ENCODE measurements around the gene ABCA13.

Gene ABCA13

GRCh38 chr7:48402721-48403120 lies 231.5 kb downstream of the ABCA13 start:
- no peak overlapping the region for H3K4me3 Mint-ChIP-seq
- no peaks in the 10 kb centered on the region for H3K36me3 Mint-ChIP-seq (ENCODE audit: low read depth)
- no peaks in the 10 kb centered on the region for H3K4me1 Mint-ChIP-seq (ENCODE audit: low read depth)
- H3K9me3 Mint-ChIP-seq: no peaks in the 10 kb centered on the region
- H3K27ac Mint-ChIP-seq: no peak overlapping the region
- H3K27me3 Mint-ChIP-seq: no peaks in the 10 kb centered on the region
- intact Hi-C loops (cut with micrococcal nuclease): no loop called here

- no peaks in the 10 kb centered on the region for H3K9me3 Mint-ChIP-seq
- intact Hi-C loops (cut with micrococcal nuclease): no loop called here
- no peaks in the 10 kb centered on the region for H3K27me3 Mint-ChIP-seq
- no peak overlapping the region for H3K4me3 Mint-ChIP-seq
- peaks cover 6% of the 10 kb centered on the region for H3K4me1 Mint-ChIP-seq (ENCODE audit: low read depth)
- H3K27ac Mint-ChIP-seq: no peak overlapping the region
- H3K36me3 Mint-ChIP-seq (ENCODE audit: low read depth): no peaks in the 10 kb centered on the region
Measured at GRCh38 chr7:48408731-48409130, 237.5 kb downstream of the ABCA13 start.

- Mint-ChIP-seq H3K36me3 (ENCODE audit: low read depth) (no peaks in the 10 kb centered on the region), H3K4me1 (ENCODE audit: low read depth) (peaks cover 11% of the 10 kb centered on the region), H3K27ac (no peak overlapping the region), H3K9me3 (no peaks in the 10 kb centered on the region), H3K27me3 (no peaks in the 10 kb centered on the region), H3K4me3 (no peak overlapping the region)
- intact Hi-C loops (cut with micrococcal nuclease): no loop called here
Measured at GRCh38 chr7:48411619-48412018, 240.4 kb downstream of the ABCA13 start.

DNA sequence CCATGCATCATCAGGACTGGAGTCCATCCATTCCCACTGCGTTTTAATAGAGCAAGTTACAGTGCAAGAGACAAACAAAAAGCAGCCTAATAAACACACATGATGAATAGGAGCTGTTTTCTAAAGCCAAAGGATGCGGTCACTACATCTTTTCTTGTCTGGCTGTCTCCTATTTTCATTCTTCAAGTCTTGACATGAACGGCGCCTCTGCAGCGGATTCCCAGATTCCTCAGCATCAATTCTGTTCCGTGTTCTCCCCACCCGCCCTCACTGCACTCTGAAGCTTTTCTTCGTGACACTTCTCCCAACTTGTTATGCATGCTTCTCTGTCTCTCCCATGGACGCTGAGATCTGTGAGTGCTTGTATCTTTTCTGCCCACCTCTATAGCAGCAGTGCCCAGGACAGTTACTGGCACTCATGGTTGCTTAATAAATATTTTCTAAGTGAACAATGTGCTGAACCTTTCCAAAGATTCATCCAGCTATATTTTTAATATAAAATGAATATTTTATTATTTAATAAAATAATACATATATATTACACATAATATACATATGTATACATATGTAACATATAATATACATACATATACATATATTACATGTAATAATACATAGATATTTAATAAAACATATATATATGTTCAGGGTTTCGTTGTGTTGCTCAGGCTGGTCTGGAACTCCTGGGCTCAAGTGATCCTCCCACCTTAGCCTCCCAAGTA lies 242.9 kb downstream of the ABCA13 start:
- H3K4me3 Mint-ChIP-seq: no peak overlapping the region
- intact Hi-C loops (cut with micrococcal nuclease): no loop called here
- no peaks in the 10 kb centered on the region for H3K27me3 Mint-ChIP-seq
- no peak overlapping the region for H3K27ac Mint-ChIP-seq
- H3K9me3 Mint-ChIP-seq: no peaks in the 10 kb centered on the region
- no peaks in the 10 kb centered on the region for H3K36me3 Mint-ChIP-seq (ENCODE audit: low read depth)
- peaks cover 11% of the 10 kb centered on the region for H3K4me1 Mint-ChIP-seq (ENCODE audit: low read depth)

DNA sequence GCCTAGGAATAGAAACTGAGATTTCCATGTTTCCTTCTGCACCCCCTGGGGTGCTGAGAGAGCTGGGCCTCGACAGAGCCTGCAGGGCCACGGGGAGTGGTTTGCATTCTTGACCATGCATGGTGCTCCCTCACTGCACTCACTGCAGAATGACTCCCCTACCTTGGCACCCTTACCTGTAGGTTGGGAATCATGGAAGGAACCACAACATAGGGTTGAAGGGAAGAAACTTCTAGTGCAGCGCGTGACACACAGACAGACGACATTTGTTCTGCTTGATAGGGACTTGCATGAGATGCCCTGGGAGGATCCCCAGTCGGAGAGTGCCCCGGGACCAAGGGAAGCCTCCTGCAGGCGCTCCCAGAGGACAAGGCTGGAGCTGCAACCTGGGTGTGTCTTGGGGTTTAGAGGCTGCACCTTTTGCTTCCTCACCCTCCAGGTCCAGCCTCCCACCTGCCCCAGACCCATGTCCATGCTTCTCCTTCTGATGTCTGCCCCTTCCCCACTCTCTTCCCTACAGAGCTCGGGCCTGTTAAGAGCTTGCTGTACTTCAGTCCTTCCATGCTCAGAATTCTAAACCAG lies 245.2 kb downstream of the ABCA13 start:
- peaks cover 5% of the 10 kb centered on the region for H3K4me1 Mint-ChIP-seq (ENCODE audit: low read depth)
- intact Hi-C loops (cut with micrococcal nuclease): no loop called here

GRCh38 chr7:48419401-48419800 lies 248.1 kb downstream of the ABCA13 start:
- no peak overlapping the region for H3K4me3 Mint-ChIP-seq
- H3K27me3 Mint-ChIP-seq: no peaks in the 10 kb centered on the region
- intact Hi-C loops (cut with micrococcal nuclease): no loop called here
- no peaks in the 10 kb centered on the region for H3K9me3 Mint-ChIP-seq
- no peaks in the 10 kb centered on the region for H3K36me3 Mint-ChIP-seq (ENCODE audit: low read depth)
- no peak overlapping the region for H3K27ac Mint-ChIP-seq
- H3K4me1 Mint-ChIP-seq (ENCODE audit: low read depth): peaks cover 10% of the 10 kb centered on the region

More for the DNA sequence above, 245.2 kb downstream of the ABCA13 start:
- no peaks in the 10 kb centered on the region for H3K27me3 Mint-ChIP-seq
- no peak overlapping the region for H3K4me3 Mint-ChIP-seq
- H3K9me3 Mint-ChIP-seq: no peaks in the 10 kb centered on the region
- H3K36me3 Mint-ChIP-seq (ENCODE audit: low read depth): no peaks in the 10 kb centered on the region
- H3K27ac Mint-ChIP-seq: no peak overlapping the region

GRCh38 chr7:48420206-48420605 lies 248.9 kb downstream of the ABCA13 start:
- peaks cover 10% of the 10 kb centered on the region for H3K4me1 Mint-ChIP-seq (ENCODE audit: low read depth)
- H3K4me3 Mint-ChIP-seq: no peak overlapping the region
- no peaks in the 10 kb centered on the region for H3K27me3 Mint-ChIP-seq
- intact Hi-C loops (cut with micrococcal nuclease): loop anchor here (10.0 kb wide), 1 partner anchor 745 kb away; no protein-coding TSS in a partner anchor
- no peaks in the 10 kb centered on the region for H3K36me3 Mint-ChIP-seq (ENCODE audit: low read depth)
- H3K9me3 Mint-ChIP-seq: no peaks in the 10 kb centered on the region
- no peak overlapping the region for H3K27ac Mint-ChIP-seq

- intact Hi-C loops (cut with micrococcal nuclease): loop anchor here (10.0 kb wide), 1 partner anchor 743 kb away; no protein-coding TSS in a partner anchor
- no peak overlapping the region for H3K27ac Mint-ChIP-seq
- no peak overlapping the region for H3K4me3 Mint-ChIP-seq
- H3K4me1 Mint-ChIP-seq (ENCODE audit: low read depth): peaks cover 5% of the 10 kb centered on the region
- H3K9me3 Mint-ChIP-seq: no peaks in the 10 kb centered on the region
- no peaks in the 10 kb centered on the region for H3K36me3 Mint-ChIP-seq (ENCODE audit: low read depth)
- no peaks in the 10 kb centered on the region for H3K27me3 Mint-ChIP-seq
Measured at GRCh38 chr7:48421357-48421756, 250.1 kb downstream of the ABCA13 start.

- no peaks in the 10 kb centered on the region for H3K36me3 Mint-ChIP-seq (ENCODE audit: low read depth)
- no peaks in the 10 kb centered on the region for H3K27me3 Mint-ChIP-seq
- intact Hi-C loops (cut with micrococcal nuclease): loop anchor here (10.0 kb wide), 1 partner anchor 740 kb away; no protein-coding TSS in a partner anchor
- H3K9me3 Mint-ChIP-seq: no peaks in the 10 kb centered on the region
- H3K4me3 Mint-ChIP-seq: no peak overlapping the region
- no peak overlapping the region for H3K27ac Mint-ChIP-seq
- peaks cover 5% of the 10 kb centered on the region for H3K4me1 Mint-ChIP-seq (ENCODE audit: low read depth)
Measured at GRCh38 chr7:48424731-48425130, 253.5 kb downstream of the ABCA13 start.

GRCh38 chr7:48426331-48426965 lies 255.2 kb downstream of the ABCA13 start:
- Mint-ChIP-seq H3K4me3 (no peak overlapping the region), H3K9me3 (no peaks in the 10 kb centered on the region), H3K27me3 (no peaks in the 10 kb centered on the region), H3K27ac (no peak overlapping the region), H3K36me3 (ENCODE audit: low read depth) (no peaks in the 10 kb centered on the region), H3K4me1 (ENCODE audit: low read depth) (peaks cover 5% of the 10 kb centered on the region)
- intact Hi-C loops (cut with micrococcal nuclease): loop anchor here (10.0 kb wide), 1 partner anchor 738 kb away; no protein-coding TSS in a partner anchor

DNA sequence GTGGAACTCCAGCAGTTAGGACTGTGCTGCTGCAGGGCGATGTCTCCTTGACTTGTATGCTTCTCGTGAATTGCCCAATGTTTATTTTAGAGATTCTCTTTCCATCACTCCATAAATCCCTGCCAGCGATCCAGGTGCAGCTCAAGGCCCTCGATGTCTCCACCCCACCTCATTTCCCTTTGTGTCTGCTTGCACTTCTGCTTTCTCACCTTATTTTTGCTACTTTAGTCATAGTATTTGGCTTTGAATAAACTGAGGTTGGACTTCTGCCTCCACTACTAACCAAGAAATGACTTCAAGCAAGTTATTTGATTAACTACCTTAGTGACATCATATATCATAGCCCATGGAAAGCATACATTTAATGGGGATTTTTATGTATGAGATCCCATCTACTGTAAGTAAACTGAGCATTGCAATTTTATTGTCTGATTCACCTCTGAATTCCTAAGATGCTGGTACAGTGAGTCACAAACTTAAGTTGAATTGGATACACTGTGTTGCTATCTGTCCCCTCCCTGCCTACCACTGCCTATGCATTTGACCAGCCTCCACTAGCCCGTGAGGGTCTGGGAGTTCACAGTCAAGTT lies 255.8 kb downstream of the ABCA13 start:
- H3K4me1 Mint-ChIP-seq (ENCODE audit: low read depth): no peaks in the 10 kb centered on the region
- H3K36me3 Mint-ChIP-seq (ENCODE audit: low read depth): no peaks in the 10 kb centered on the region
- H3K27me3 Mint-ChIP-seq: no peaks in the 10 kb centered on the region
- intact Hi-C loops (cut with micrococcal nuclease): loop anchor here (10.0 kb wide), 1 partner anchor 738 kb away; no protein-coding TSS in a partner anchor
- no peak overlapping the region for H3K27ac Mint-ChIP-seq
- no peaks in the 10 kb centered on the region for H3K9me3 Mint-ChIP-seq
- H3K4me3 Mint-ChIP-seq: no peak overlapping the region

DNA sequence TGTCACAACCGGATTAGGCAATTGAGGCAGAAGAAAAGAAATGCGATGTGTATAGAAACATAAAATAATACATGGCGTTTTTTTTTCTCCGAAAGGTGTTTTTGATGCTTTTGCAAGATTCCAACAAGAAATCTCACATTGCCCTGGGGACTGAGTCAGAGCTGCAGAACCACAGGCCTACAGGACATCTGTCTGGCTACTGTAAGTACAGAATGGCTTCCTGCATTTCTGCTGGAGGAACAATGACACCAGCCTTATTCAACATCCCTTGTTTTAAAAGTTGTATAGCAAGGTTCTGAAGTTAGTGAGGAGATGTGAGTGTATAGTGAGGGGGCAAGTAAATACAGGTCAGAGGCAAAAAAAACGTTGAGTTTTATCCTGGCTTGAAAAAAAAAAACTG lies 256.4 kb downstream of the ABCA13 start:
- Mint-ChIP-seq H3K27ac (no peak overlapping the region), H3K9me3 (no peaks in the 10 kb centered on the region), H3K27me3 (no peaks in the 10 kb centered on the region), H3K4me3 (no peak overlapping the region), H3K36me3 (ENCODE audit: low read depth) (no peaks in the 10 kb centered on the region), H3K4me1 (ENCODE audit: low read depth) (no peaks in the 10 kb centered on the region)
- intact Hi-C loops (cut with micrococcal nuclease): loop anchor here (10.0 kb wide), 1 partner anchor 737 kb away; no protein-coding TSS in a partner anchor

- Mint-ChIP-seq H3K27me3 (no peaks in the 10 kb centered on the region), H3K4me1 (ENCODE audit: low read depth) (no peaks in the 10 kb centered on the region), H3K27ac (no peak overlapping the region), H3K9me3 (no peaks in the 10 kb centered on the region), H3K4me3 (no peak overlapping the region), H3K36me3 (ENCODE audit: low read depth) (no peaks in the 10 kb centered on the region)
- intact Hi-C loops (cut with micrococcal nuclease): loop anchor here (10.0 kb wide), 1 partner anchor 737 kb away; no protein-coding TSS in a partner anchor
Measured at GRCh38 chr7:48428091-48428684, 256.9 kb downstream of the ABCA13 start.

All from dendritic cell treated with granulocyte-macrophage colony-stimulating factor and Interleukin-4, amounts not matched to agents 40 ng/mL and 50 ng/mL, for 4 days (primary cell).